Adrenal gland (tissue), 5 donors: ENCODE data around the gene KCNK6.

Experiments
- CTCF ChIP-seq, 6 experiments: fragments of 450-650 bp in 4 of 6; fragments of 200-600 bp in 2 of 6; sonication (generic) in 1 of 6; IDR thresholded peaks; 1 replicate in 5 of 6; 2 replicates in 1 of 6; pipeline versions ENCODE4 v1.5.1 to v1.8.0; 2016 to 2021; ENCODE audit warnings: antibody characterized with exemption in 6 of 6, mild to moderate bottlenecking in 2 of 6, moderate library complexity in 1 of 6
- POLR2A ChIP-seq, 2 donors: fragments of 450-650 bp; IDR thresholded peaks; one replicate each; pipeline ENCODE4 v1.6.1; 2017; ENCODE audit warnings: antibody characterized with exemption in 2 of 2, mild to moderate bottlenecking in 2 of 2, moderate library complexity in 1 of 2
- donor health status: DM: no; HTN: no; CAD: no.

GRCh38 chr19:38284422-38284821 is 35.2 kb upstream of the KCNK6 start:
- TF ChIP-seq CTCF (IDR thresholded peaks at IDR 0.05) (no peak), POLR2A (IDR thresholded peaks at IDR 0.05) (no peak)
